ENCODE results near the gene ZNRF3. TPM values are rescaled to one million over a fixed set of nuclear protein-coding genes. Genes with fewer than 3 reads are reported as not detected.

Gene ZNRF3
- total RNA-seq, 2 donors from 2014 or later: 7.8 to 8.6 TPM

GRCh38 chr22:29016067-29016938 is 132.9 kb downstream of the ZNRF3 start:
- Histone ChIP-seq H3K4me1 (peaks cover 22% of the 10 kb centered on the region), H3K36me3 (replicated peaks in 1 of 2; ENCODE audit: insufficient read depth in 1 of 2, low read depth in 2 of 2) (no peaks in the 10 kb centered on the region), H3K27me3 (no peaks in the 10 kb centered on the region), H3K9me3 (no peaks in the 10 kb centered on the region), H3K27ac (peak overlapping the region; percentile 1 to 30 (median 16)), H3K4me3 (no peak overlapping the region)
- ATAC-seq (peak; percentile 42), DNase-seq (no peak)
- TF ChIP-seq CTCF (IDR thresholded peaks at IDR 0.05) (no peak), POLR2A (IDR thresholded peaks at IDR 0.05) (no peak)
- 48 to 51% methylated on average over 3 of the region's 3 CpGs for WGBS, 2 donors
- intact Hi-C loops (cut with DNase I): no loop called here

DNA sequence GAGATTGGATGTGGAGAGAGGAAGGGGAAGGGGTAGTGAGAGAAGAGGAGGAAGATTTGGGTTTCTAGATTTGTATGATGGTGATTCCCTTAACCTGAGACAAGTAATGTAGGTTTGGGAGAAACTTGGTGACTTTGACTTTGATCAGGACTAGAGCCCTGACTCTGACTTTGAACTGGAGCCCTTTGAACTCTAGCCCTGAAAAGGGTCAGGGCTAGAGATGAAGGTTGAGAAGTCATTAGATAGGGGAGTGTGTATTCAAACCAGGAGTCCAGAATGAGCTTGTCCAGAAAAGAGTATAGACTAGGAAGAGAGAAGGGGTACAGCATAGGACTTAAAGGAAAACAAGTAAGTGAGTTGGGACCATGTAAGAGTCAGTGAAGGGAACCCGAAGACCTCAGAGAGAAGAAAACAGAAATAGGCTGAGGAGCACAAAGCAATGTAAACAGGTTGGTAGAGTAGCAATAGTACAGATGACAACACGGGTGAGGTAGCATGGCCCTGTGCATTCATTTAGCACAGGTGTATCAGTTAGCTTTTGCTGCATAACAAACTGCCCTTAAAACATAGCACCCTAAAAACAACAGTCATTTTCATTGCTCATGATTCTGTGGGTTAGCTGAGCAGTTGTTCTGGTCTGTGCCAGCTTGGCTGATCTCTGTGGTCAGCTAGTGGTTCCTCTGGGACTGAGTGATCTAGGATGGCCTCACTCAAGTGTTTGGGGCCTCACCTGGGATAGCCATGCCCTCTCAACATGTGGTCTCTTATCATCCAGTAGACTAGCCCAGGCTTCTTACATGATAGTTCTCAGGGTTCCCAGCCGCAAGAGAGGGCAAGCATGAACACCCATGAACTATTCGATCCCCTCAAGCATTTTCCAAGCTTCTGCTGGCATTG is 135.2 kb downstream of the ZNRF3 start:
- Histone ChIP-seq H3K36me3 (replicated peaks in 1 of 2; ENCODE audit: insufficient read depth in 1 of 2, low read depth in 2 of 2) (no peaks in the 10 kb centered on the region), H3K4me3 (no peak overlapping the region), H3K27me3 (no peaks in the 10 kb centered on the region), H3K9me3 (no peaks in the 10 kb centered on the region), H3K27ac (no peak overlapping the region), H3K4me1 (peaks cover 40% of the 10 kb centered on the region)
- intact Hi-C loops (cut with DNase I): no loop called here
- TF ChIP-seq POLR2A (IDR thresholded peaks at IDR 0.05) (no peak), CTCF (IDR thresholded peaks at IDR 0.05) (no peak)
- no peak for DNase-seq
- WGBS, 2 donors: 95 to 99% methylated on average over 4 of the region's 4 CpGs
- ATAC-seq: no peak

- H3K4me3 ChIP-seq: no peak overlapping the region
- H3K36me3 ChIP-seq (replicated peaks in 1 of 2; ENCODE audit: insufficient read depth in 1 of 2, low read depth in 2 of 2): no peaks in the 10 kb centered on the region
- WGBS, 2 donors: 52 to 55% methylated on average over 6 of the region's 6 CpGs
- ATAC-seq: peak; percentile 45
- no peak for TF ChIP-seq CTCF (IDR thresholded peaks at IDR 0.05)
- no peak for TF ChIP-seq POLR2A (IDR thresholded peaks at IDR 0.05)
- peaks cover 26% of the 10 kb centered on the region for H3K4me1 ChIP-seq
- intact Hi-C loops (cut with DNase I): no loop called here
- no peaks in the 10 kb centered on the region for H3K27me3 ChIP-seq
- H3K9me3 ChIP-seq: no peaks in the 10 kb centered on the region
- no peak for DNase-seq
- H3K27ac ChIP-seq: peak overlapping the region in 3 of 4 donors; percentile 10 to 39 (median 29)
Measured at GRCh38 chr22:29022101-29022817, 138.9 kb downstream of the ZNRF3 start.

GRCh38 chr22:29023172-29023796 is 139.9 kb downstream of the ZNRF3 start:
- no peaks in the 10 kb centered on the region for H3K36me3 ChIP-seq (replicated peaks in 1 of 2; ENCODE audit: insufficient read depth in 1 of 2, low read depth in 2 of 2)
- intact Hi-C loops (cut with DNase I): no loop called here
- TF ChIP-seq CTCF (IDR thresholded peaks at IDR 0.05) (no peak), POLR2A (IDR thresholded peaks at IDR 0.05) (no peak)

More at GRCh38 chr22:29023172-29023796, 139.9 kb downstream of the ZNRF3 start:
- WGBS, 2 donors: 52 to 63% methylated on average over 2 to 3 of the region's 3 CpGs
- ATAC-seq (no peak), DNase-seq (peak in 1 of 4 donors; percentile 35)
- H3K9me3 ChIP-seq: no peaks in the 10 kb centered on the region
- H3K27me3 ChIP-seq: no peaks in the 10 kb centered on the region
- peak overlapping the region in 2 of 4 donors; percentile 28 to 29 for H3K27ac ChIP-seq
- peaks cover 24% of the 10 kb centered on the region for H3K4me1 ChIP-seq
- no peak overlapping the region for H3K4me3 ChIP-seq

Measured in body of pancreas (tissue), 4 donors.